ENCODE data around the gene SP7.

SP7 gene

DNA sequence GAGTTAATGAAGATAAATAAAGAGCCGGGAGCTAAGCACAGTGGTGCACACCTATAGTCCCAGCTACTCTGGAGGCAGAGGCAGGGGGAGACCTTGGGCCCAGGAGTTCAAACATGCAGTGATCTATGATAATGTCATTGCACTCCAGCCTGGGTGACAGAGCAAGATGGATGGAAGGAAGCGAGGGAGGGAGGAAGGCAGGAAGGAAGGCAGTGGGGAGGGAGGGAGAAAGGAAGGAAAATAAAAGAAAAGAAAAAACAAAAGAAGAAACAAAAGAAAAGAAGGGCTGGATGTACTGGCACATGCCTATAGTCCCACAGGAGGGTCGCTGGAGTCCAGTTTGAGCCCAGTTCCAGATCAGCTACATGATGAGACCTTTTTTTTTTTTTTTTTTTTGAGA lies 19.0 kb upstream of the SP7 start:
- FAIRE-seq (no peak), DNase-seq (ENCODE audit: insufficient read length, low spot score) (no peak)
- TF ChIP-seq, protein P1, sequence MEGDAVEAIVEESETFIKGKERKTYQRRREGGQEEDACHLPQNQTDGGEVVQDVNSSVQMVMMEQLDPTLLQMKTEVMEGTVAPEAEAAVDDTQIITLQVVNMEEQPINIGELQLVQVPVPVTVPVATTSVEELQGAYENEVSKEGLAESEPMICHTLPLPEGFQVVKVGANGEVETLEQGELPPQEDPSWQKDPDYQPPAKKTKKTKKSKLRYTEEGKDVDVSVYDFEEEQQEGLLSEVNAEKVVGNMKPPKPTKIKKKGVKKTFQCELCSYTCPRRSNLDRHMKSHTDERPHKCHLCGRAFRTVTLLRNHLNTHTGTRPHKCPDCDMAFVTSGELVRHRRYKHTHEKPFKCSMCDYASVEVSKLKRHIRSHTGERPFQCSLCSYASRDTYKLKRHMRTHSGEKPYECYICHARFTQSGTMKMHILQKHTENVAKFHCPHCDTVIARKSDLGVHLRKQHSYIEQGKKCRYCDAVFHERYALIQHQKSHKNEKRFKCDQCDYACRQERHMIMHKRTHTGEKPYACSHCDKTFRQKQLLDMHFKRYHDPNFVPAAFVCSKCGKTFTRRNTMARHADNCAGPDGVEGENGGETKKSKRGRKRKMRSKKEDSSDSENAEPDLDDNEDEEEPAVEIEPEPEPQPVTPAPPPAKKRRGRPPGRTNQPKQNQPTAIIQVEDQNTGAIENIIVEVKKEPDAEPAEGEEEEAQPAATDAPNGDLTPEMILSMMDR (IDR thresholded peaks at IDR 0.05; ENCODE audit: insufficient read depth, missing control alignments), result no peak

- TF ChIP-seq, protein P1 (IDR thresholded peaks at IDR 0.05; ENCODE audit: insufficient read depth, missing control alignments), result no peak
- DNase-seq (ENCODE audit: insufficient read length, low spot score) (no peak), FAIRE-seq (no peak)
These were observed 17.1 kb upstream of the SP7 start for GRCh38 chr12:53353257-53353655.

- TF ChIP-seq, protein P1 (IDR thresholded peaks at IDR 0.05; ENCODE audit: insufficient read depth, missing control alignments), result peak; percentile 90
- FAIRE-seq (no peak), DNase-seq (ENCODE audit: insufficient read length, low spot score) (no peak)
These were observed 16.4 kb upstream of the SP7 start for GRCh38 chr12:53352331-53353256.

- FAIRE-seq, result no peak
- no peak for DNase-seq (ENCODE audit: insufficient read length, low spot score)
- TF ChIP-seq, protein P1 (IDR thresholded peaks at IDR 0.05; ENCODE audit: insufficient read depth, missing control alignments), result no peak
These were observed 11.8 kb upstream of the SP7 start for GRCh38 chr12:53347905-53348304.

GRCh38 chr12:53346491-53346890 lies 10.3 kb upstream of the SP7 start:
- DNase-seq (ENCODE audit: insufficient read length, low spot score), result no peak
- no peak for FAIRE-seq
- TF ChIP-seq, protein P1 (IDR thresholded peaks at IDR 0.05; ENCODE audit: insufficient read depth, missing control alignments), result no peak

- TF ChIP-seq, protein P1 (IDR thresholded peaks at IDR 0.05; ENCODE audit: insufficient read depth, missing control alignments), result no peak
- no peak for FAIRE-seq
- DNase-seq (ENCODE audit: insufficient read length, low spot score), result no peak
These were observed 9.5 kb upstream of the SP7 start for GRCh38 chr12:53345486-53346188.
